ENCODE data around the gene EFCAB9.

Gene EFCAB9

DNA sequence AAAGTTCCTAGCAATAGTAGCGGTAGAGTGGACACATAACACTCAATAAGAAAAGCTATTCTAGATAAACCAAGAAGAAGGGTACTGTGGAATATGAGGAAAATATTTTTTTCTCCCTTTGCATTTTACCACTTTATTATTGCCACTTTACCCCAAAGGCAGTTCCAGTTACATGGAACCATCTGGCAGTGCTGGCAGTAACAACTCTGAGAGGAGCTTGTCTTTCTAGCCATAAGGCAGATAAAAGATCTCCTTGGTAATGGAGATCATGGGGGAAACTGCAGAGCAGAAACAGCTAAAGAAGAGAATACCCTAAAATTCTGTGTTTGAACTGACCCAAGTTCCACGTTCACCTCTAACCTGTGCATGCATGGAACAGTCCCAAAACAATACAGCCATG lies 51.1 kb downstream of the EFCAB9 start:
- no peak for DNase-seq

DNA sequence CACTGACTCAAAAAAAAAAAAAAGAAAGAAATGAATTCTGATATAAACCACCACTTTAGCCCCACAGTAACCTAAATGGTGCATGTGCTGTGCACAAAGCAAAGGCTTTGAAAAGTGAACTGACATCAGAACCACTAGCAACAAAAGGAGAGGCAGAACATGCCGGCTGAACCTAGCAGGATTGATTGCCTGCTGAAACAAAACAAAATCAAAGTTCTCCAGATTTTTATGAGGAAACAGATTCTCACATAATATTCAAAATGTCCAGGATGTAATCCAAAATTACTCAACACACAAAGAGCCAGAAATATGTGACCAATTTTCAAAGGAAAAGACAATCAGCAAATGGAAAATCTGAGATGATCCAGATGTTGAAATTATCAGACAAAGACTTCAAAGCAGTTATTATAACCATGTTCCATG lies 51.7 kb downstream of the EFCAB9 start:
- DNase-seq, result no peak

DNA sequence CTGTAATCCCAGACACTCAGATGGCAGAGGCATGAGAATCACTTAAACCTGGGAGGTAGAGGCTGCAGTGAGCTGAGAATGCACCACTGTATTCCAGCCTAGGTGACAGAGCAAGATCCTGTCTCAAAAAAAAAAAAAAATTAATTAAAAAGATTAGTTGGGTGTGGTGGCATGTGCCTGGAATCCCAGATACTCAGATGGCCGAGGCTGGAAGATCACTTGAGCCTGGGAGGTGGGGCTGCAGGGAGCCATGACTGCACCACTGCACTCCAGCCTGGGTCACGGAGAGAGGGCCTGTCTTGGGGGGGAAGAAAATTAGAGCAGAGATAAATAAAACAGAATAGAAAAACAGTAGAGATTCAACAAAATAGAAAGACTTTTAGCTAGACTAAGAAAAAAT lies 54.7 kb downstream of the EFCAB9 start:
- no peak for DNase-seq

DNA sequence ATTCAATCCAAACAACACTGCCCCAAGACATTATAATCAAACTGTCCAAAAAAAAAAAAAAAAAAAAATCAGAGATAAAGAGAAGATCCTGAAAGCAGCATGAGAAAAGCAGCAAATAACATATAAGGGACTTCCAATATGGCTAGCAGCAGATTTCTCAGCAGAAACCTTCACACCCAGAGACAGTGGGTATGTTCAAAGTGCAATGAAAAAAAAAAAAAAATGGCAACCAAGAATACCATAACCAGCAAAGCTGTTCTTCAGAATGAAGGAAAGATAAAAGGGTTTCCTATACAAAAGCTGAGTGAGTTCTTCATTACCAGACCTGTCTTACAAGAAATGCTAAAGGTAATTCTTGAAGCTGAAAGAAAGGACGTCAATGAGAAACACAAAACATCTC lies 57.4 kb downstream of the EFCAB9 start:
- DNase-seq, result no peak

DNA sequence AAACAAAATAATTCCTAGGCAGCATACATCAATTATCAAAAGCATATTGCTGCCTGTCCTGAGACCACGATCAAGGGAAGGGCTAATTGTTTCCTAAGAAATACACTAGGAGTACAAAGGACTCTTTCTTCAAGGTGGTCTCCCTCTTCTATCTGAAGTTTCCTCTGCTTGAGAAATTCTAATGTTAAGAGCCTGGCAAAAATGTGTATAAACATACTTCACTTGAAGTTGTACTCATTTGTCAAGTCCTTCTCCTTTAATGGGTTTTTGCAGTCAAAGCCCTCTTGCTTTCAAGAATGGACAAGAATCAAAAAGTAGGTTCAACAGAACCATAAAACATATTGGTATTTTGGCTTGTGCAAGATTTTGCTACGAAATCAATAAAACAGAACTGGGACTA lies 58.5 kb downstream of the EFCAB9 start:
- no peak for DNase-seq

All from midbrain (tissue), 1 donor.